GM21723 (cell line): Measurements from ENCODE around the gene TUFT1.
A peak's percentile ranks its signal among the peaks of the same experiment; 100 is the strongest.
"Not testable (repeated sequence)": the region's sequence is repeated elsewhere in the genome, so short reads cannot be mapped to it uniquely, and the experiment has no call there.

ENCODE experiments used
- ATAC-seq: cut with Tn5 transposase; IDR thresholded peaks from one replicate; pipeline ENCODE4 v1.9.1; 2021; ENCODE audit warnings: mild to moderate bottlenecking, moderate library complexity; ENCODE audit not compliant: unreplicated experiment

The TUFT1 gene

DNA sequence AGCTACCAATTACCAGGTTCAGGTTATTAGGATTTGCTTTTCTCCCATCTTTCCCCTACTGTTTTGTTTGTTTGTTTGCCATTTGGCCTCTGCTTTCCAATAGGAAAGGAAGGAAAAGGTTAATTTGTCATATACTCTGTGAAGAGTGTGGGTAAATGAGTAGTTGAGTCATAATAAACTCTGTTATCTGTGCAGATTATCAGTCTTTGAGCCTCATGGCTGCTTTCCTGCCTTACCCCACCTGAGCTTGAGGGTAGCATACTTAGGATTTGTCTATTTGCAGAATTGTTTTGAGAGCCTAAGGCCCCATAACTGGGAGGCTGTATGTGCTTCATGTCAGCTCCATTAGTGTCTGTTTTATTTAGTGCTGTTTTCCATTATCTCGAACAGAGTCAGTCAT lies 38.8 kb downstream of the TUFT1 start:
- ATAC-seq, result no peak

DNA sequence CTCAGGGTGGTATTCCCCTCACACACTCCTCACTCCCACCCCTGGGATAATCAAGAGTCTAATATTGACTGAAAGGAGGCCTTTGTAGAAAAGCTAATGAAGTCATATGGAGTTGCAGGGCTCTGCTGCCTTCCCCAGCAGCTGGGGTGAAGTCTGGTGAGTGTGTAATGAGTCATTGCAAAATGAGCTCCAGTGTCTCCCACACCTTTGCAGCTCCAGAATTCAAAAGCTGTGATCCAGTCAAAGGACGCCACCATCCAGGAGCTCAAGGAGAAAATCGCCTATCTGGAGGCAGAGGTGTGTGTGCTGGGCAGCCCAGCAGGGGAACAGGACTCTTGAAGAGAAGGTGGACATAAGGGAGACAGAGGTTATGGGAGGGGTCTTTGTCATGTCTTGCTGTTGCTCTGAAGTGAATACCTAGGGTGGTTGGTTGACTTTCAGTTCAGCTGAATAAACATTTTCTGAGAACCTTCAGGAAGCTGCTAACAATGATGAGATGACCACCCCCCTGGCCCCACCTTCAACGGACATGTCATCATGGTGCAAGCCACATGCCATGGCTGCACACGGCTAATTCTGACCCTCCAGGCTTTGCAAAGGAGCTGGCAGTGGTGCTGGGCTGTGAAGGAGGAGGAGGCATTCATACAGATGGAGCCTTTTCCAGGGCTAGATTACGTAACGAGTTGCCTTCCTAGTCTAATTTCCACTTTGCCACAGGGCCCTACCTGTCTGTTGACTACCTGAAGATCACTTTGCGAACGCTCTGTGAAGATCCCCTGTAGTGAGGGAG lies 39.5 kb downstream of the TUFT1 start:
- ATAC-seq, result no peak

DNA sequence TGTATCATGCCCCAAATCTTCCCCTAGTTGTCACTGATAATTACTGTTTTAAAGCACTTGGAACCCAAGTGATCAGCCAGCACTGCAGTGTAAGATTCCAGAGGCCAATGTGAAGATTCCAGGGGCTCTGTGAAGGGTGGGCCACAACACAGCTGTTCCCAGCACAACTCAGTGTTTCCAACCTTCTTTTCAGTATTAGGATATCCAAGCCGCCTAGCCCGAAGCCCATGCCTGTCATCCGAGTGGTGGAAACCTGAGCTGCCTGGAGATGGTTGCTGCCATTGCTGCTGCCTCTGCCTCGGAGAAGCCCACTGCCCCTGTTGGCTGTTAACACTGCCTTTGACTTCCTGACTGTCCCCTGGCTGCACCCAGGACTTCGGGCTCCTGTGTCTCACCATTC lies 41.3 kb downstream of the TUFT1 start:
- no peak for ATAC-seq

DNA sequence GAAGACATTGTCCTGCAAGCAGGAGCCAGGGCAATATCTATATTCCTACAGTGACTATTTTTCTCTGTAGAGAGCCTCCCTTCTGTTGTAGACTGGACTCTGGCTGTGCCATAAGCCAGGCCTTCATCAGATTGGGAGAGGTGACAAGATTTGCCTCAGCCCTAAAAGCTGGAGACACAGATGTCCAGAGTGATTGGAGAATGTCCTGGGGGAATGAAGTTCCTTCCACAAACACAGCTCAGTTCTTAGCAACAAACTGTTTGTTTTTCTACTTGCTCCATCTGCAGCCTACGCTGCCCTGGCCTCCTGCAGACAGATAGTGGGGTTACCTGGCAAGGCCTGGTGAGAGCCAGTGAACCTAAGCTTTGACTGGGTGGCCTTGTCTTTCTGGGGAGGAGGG lies 41.8 kb downstream of the TUFT1 start:
- ATAC-seq, result no peak

DNA sequence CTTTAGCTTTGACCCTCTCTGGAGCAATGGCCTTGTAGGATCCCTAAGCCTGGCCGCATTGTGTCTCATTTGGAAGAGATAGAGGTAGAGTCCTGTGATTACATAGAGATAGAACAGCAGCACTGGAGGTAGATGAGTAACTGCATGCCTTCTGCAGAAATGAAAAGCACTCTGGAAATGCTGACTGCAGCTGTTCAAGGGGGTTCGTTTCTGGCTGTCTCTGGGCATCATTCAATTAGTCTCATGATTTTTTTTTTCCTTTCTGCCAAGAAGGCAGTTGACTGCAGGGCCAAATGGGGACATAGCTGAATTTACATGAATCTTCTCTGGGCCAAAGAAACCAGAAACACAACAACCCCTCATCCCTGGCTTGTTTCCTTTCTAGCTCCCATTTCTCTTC lies 43.7 kb downstream of the TUFT1 start:
- no peak for ATAC-seq

DNA sequence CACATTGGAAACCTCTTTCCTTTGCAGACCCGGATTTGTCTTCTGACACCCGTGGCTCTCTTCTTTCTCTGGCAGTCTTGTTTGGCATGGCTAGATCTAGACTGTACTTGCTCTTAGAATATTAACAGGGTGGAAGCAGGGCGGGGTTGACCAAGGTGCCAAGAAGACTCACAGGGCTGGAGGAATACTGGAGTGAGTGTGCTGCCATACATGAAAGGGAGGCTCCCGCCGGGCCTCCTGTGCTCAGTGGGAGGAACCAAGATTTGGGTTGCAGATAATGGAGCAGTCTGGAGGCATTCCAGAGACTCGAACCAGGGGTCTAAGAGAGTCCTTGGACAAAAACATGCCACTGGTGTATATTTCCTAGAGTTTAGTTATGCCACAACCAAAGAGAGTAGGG lies 44.2 kb downstream of the TUFT1 start:
- no peak for ATAC-seq

DNA sequence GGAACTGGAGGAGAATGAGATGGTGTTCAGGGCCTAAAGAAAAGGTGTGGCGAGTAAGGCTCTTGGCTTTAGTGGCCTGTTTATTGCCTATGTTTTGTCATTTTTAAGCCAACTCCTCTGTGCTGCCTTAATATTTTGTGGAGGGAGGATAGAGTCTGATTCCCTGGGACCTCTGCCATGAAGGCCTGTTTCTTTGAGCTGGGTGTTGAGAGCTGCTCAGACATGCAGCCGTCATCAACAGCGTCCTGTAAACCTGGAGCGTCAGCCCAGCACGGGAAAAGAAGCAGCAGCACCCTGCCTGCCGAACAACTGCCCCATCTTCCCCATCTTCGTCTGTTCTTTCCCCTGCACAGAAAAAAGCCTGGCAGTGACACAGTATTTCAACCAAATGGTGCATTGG lies 44.7 kb downstream of the TUFT1 start:
- ATAC-seq, result no peak

DNA sequence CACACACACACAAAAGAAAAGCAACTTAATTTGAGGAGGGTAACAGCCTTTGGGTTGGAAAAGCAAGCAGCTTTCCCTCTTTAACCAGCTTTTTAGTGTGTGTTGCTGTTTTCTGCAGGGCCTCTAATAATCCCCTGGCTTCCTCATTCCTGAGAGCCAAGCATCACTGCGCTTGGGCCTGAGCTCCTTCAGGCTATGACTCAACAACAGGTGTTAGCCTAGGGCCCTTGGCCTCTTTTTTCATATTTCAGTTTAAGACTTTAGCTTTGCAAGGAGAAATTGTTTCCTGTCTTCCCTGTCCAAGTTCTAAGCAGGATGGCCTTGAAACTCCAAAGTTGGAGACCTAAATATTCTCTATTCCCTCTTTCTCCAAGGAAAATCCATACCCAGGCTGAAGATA lies 45.5 kb downstream of the TUFT1 start:
- ATAC-seq, result no peak

DNA sequence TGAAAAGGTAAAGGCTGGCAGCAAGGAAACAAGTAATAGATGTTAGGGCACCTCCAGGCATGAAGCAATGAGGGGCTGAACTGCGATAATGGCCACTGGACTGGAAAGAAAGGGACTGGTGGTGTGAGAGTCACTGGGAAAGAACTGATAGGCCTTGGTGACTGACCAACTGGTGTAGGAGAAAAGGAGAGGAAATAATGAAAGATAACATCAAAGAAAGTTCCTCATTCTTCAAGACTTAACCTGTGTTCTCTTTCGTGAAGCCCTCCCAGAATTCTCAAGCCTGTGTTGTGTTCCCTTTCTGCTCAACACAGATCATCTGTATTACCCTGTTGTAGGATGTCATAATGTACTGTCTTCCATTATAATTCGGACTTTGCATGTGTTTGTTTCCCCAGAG lies 50.9 kb downstream of the TUFT1 start:
- no peak for ATAC-seq

DNA sequence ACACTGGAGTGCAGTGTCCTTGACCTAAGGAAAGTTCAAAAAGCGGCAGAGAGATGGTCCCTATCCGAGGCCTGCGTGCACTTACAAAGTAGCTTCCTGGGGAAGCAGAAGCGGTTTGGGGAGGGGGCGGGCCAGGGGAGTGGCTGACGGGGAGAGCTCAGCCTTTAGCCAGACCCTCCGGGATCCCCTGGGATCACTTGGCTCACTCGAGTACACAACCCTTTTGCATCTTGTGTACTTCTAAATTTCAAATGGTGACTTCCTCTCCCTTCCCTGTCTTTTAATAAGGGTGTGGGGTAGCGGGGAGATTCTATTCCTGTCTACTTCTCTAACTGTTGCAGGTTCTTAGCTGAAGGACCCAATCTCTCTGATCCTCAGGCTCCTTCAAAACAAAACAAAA lies 53.6 kb downstream of the TUFT1 start:
- no peak for ATAC-seq

DNA sequence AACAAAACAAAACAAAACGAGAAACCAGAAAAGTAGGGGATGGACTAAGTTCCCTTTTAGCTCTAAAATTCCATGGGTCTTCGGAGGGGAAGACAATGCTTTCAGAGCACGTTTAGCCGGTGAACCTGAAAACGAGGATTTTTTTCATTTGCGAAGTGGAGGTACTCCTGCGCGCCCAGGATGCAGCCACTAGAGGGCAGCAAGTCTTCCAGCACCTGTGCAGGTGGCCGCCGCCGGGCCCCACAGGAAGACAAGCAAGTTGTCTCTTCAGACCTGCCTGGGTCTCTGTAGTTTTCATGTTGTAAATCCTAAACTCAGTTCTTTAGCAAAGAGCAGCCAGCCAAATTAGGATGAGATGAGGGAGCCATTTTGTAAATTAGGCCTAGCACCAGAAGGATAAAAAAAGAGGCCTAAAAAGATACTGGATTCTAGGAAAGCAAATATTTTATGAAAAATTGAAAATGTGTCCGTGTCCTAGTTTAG lies 54.1 kb downstream of the TUFT1 start:
- ATAC-seq, result peak; percentile 69

DNA sequence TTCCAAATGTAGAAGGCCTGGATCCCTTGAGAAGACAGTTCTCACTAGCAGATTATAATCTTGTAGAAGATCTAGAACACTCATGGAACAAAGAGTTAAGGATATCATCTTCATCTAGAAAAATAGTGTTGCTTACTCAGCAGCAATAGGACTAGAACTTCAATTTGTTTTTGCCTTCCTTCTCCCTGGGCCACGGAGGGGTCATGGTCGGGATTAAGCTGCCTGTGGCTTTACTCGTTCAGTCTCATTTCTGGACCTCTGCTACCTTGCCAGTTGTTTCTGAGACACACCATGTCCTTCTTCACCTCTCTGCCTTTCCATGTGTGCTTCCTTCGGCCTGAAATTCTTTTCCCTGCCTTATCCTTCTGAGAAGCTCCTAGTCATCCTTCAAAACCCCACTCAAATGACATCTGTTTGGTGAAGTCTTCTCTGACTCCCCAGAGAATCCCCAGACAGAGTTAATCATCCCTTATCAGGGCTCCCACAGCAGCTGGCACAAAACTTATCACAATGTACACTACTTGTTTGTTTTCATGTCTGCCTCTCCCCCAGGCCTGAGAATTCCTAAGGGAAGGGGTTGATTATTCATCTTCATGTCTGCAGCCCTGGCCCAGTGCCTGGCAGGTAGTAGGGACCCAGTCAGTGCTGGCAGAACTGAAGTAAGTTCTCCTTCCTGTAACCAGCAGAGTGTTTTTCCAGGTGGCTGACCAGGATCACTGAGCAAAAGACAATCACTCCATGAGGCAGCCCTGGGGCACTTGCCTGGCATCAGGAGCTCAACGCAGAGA lies 56.3 kb downstream of the TUFT1 start:
- ATAC-seq, result no peak

DNA sequence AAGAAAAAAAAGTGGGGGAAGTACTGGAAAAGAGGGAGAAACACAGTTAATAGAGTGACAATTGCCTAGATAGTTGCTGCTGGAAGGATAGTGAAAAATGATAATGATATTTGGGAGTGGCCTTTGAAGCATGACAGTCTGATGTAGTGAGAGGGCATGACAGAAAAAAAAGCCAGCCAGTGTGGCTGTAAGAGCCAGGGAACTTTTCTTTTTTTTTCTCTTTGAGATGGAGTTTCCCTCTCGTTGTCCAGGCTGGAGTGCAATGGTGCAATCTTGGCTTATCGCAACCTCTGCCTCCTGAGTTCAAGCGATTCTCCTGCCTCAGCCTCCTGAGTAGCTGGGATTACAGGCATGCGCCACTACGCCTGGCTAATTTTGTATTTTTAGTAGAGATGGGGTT lies 62.4 kb downstream of the TUFT1 start:
- ATAC-seq, result not testable (repeated sequence)

DNA sequence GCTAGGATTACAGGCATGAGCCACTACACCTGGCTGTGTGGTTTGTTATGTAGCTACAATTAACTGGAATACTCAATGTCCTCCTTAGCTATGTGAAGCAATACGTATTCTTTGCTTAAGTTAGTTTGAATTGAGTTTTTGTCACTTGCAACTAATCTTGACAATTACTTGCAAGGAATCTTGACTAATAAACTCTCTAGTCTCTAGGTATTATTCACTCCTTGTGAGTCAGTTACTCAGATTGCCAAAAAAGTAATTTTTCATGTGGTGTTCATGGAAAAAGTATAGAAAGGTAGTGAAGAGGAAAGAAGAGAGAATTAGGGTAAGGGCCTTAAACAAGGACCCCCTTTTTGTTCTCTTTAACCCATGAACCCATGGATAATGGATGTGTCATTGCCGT lies 64.2 kb downstream of the TUFT1 start:
- no peak for ATAC-seq

DNA sequence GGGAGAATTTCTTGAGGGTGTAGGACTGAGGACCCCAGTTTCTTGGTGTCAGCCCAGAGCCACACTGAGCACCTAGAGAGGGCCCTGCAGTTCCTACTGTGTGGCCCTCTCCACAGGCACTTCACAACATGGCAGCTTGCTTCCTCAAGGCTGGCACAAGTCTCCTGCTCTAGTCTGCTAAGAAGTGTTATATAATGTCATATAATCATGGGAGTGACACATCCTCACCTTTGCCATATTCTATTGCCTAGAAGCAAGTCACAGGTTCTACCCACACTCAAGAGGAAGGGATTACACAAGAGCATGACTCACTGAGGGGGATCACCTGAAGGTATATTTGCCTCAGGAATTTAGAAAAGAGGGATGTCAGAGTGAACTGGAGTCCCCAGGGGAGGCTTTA lies 66.3 kb downstream of the TUFT1 start:
- ATAC-seq, result no peak

DNA sequence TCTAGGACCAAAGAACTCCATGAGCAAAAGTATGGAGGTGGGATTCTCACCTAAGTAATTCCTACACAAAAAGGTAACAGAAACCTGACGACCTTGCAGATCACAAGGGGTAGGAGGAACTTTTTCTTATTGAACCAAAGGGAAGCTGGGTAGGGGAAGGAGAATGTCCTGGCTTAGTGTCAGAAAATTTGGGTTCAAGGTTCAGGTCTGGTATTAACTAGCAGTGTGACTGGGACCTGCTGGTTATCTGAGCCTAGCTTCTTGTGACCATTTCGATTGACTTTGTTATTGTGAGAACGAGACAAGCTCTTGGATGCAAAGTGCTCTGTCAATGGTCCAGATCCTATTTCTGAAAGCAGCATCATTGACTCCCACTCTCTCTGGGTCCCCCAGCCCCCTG lies 66.7 kb downstream of the TUFT1 start:
- no peak for ATAC-seq

DNA sequence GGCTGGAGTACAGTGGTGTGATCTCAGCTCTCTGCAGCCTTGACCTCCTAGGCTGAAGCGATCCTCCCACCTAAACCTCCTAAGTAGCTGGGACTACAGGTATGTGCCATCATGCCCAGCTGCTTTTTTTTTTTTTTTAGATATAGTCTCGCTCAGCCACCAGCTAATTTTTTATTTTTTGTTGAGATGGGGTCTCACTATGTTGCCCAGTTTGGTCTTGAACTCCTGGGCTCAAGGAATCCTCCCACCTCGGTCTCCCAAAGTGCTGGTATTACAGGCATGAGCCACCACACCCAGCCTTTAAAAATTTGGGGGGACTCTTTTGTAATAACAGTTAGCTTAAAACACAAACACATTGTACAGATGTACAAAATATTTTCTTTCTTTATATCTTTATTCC lies 70.0 kb downstream of the TUFT1 start:
- no peak for ATAC-seq

DNA sequence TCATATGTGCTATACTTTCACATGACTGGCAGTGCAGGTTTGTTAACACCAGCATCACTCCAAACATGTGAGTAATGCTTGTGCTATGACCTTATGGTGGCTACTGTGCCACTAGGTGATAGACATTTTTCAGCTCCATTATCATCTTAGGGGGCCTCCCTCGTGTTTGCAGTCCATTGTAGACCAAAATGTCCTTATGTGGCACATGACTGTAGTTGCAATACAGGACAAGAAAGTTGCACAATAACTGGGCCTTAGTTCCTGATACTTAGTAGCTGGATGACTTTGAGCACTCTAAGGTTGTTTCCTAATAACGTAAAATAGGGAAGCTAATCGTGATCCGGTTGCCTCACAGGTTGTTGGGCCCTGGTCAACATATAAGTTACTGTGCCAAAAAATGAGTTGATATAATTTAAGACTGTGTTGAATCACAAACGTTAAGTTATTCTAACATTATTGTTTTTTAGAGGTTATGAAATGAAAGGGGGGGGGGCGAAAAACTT lies 71.2 kb downstream of the TUFT1 start:
- no peak for ATAC-seq

DNA sequence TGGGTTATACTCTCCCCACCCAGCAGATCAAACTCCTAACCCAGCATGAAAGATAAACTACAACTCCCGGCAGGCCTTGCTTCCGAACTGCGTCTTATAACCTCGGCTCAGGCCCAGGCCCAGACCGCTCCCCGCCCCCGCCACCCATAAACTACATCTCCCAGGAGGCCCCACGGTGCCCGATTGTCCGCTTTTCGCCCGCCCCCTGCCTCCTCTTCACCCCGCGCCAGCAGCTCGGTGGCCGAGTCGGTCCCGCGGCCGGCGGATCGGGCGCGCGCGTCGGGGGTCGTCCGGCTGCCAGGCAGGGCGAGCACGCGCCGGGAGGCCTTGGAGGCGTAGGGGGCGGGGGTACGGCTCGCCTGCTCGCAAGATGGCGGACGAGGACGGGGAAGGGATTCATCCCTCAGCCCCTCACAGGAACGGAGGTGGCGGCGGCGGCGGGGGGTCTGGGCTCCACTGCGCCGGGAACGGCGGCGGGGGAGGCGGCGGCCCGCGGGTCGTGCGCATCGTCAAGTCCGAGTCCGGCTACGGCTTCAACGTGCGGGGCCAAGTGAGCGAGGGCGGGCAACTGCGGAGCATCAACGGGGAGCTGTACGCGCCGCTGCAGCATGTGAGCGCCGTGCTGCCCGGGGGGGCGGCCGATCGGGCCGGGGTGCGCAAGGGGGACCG lies 71.9 kb downstream of the TUFT1 start, which contains the start of gene SNX27:
SNX27 (plus strand) TSS at position 219 of the 669 bp plus-strand sequence; CDS start at position 371, 152 bp downstream.
- peak; percentile 94 for ATAC-seq

DNA sequence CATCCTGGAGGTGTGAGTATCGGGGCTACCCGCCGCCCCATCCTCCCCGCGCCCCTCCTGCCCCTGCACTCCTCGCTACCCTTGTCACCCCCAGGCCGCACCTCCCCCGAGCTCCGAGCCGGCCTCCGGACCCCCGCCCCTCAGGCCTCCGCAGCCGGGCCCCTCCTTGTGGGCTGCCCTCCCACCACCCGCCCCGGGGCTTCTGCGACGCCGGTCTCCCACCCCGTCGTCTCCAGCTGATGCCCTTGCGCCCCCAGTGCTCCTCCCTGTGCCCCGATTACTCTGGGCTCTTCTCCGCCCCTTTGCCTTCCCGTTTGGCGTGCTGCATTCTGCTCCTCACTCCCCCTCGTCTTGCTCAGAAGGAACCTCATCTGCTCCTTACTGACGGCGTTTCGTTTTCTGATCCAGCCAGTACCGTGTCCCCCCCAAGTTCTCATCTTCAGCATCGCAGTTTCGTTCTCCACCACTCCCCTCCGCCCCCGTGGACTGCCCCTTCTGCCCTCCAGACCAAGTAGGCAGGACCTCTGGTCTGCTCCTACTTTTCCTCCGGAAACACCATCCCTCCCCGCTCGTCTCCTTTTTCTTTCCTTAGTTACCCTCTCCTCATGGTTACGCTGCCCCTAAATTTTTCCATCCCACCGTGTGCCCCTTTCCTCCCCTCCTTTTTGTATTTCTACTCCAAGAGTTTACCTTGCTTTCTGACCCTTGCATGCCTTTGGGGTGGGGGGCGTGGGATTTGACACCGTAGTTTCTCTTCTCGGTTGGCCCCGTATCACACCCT lies 72.6 kb downstream of the TUFT1 start:
- peak; percentile 11 for ATAC-seq
